Panc1 (cell line): ENCODE data around the gene CEACAM18.

Source experiments
- POLR2AphosphoS5 ChIP-seq: IDR thresholded peaks from 2 replicates; pipeline ENCODE4 v1.6.1; 2012; ENCODE audit warnings: mild to moderate bottlenecking, low read depth, low read length, moderate library complexity
- TF ChIP-seq, protein P1 (sequence below): fragments of 450-650 bp; IDR thresholded peaks from 2 replicates; pipeline ENCODE4 v1.5.1; 2017; ENCODE audit warnings: mild to moderate bottlenecking

DNA sequence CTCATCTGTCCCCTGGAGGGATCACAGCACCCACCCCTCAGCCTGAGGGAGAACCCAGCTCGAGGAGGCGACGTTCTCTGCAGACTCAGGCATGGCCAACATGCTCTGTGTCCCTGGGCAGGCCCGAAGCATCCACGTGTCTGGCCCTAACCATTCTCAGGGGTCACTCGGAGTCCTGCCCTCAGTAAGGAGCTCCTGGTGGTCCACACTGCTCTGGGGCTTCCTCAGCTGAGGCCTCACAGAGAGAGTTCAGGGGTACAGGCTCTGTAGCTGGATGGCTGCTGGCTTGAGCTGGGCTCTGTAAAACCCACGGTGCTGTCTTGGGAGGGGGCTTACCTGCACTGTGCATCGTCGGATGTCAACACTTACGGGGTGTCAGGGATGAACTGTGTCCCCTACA lies 15.7 kb upstream of the CEACAM18 start:
- TF ChIP-seq POLR2AphosphoS5: no peak
- TF ChIP-seq, protein P1, sequence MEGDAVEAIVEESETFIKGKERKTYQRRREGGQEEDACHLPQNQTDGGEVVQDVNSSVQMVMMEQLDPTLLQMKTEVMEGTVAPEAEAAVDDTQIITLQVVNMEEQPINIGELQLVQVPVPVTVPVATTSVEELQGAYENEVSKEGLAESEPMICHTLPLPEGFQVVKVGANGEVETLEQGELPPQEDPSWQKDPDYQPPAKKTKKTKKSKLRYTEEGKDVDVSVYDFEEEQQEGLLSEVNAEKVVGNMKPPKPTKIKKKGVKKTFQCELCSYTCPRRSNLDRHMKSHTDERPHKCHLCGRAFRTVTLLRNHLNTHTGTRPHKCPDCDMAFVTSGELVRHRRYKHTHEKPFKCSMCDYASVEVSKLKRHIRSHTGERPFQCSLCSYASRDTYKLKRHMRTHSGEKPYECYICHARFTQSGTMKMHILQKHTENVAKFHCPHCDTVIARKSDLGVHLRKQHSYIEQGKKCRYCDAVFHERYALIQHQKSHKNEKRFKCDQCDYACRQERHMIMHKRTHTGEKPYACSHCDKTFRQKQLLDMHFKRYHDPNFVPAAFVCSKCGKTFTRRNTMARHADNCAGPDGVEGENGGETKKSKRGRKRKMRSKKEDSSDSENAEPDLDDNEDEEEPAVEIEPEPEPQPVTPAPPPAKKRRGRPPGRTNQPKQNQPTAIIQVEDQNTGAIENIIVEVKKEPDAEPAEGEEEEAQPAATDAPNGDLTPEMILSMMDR: no peak
